ENCODE measurements around the gene AQP11.
"Not testable (repeated sequence)": the region's sequence is repeated elsewhere in the genome, so short reads cannot be mapped to it uniquely, and the experiment has no call there.

The AQP11 gene

GRCh38 chr11:77589521-77590193 lies at the start of gene AQP11:
Gene AQP11 (plus strand): TSS chr11:77589953. CDS start chr11:77589993, 40 bp downstream.
- DNase-seq: peak; percentile 86

- DNase-seq: no peak
Observed at GRCh38 chr11:77542296-77542695, 47.5 kb upstream of the AQP11 start.

GRCh38 chr11:77547047-77547836 lies 42.5 kb upstream of the AQP11 start:
- no peak for DNase-seq

- DNase-seq: peak; percentile 56
Observed at GRCh38 chr11:77547863-77548551, 41.7 kb upstream of the AQP11 start.

GRCh38 chr11:77548552-77549445 lies 41.0 kb upstream of the AQP11 start:
- no peak for DNase-seq

- not testable (repeated sequence) for DNase-seq
Observed at GRCh38 chr11:77551426-77551825, 38.3 kb upstream of the AQP11 start.

- no peak for DNase-seq
Observed at GRCh38 chr11:77557553-77557952, 32.2 kb upstream of the AQP11 start.

GRCh38 chr11:77558380-77558779 lies 31.4 kb upstream of the AQP11 start:
- no peak for DNase-seq

- no peak for DNase-seq
Observed at GRCh38 chr11:77559686-77560401, 29.9 kb upstream of the AQP11 start.

- no peak for DNase-seq
Observed at GRCh38 chr11:77560605-77561004, 29.1 kb upstream of the AQP11 start.

- no peak for DNase-seq
Observed at GRCh38 chr11:77561257-77561656, 28.5 kb upstream of the AQP11 start.

GRCh38 chr11:77568306-77568705 lies 21.4 kb upstream of the AQP11 start:
- DNase-seq: no peak

GRCh38 chr11:77568916-77569675 lies 20.7 kb upstream of the AQP11 start:
- DNase-seq: no peak

GRCh38 chr11:77569676-77570070 lies 20.1 kb upstream of the AQP11 start:
- DNase-seq: no peak

GRCh38 chr11:77570896-77571295 lies 18.9 kb upstream of the AQP11 start:
- DNase-seq: not testable (repeated sequence)

GRCh38 chr11:77575428-77575827 lies 14.3 kb upstream of the AQP11 start:
- not testable (repeated sequence) for DNase-seq

- no peak for DNase-seq
Observed at GRCh38 chr11:77580712-77581337, 8.9 kb upstream of the AQP11 start.

GRCh38 chr11:77589181-77589520 lies 602 bp upstream of the AQP11 start:
- no peak for DNase-seq

- DNase-seq: peak; percentile 68
Observed at GRCh38 chr11:77590194-77590782, 535 bp downstream of the AQP11 start.

- DNase-seq: no peak
Observed at GRCh38 chr11:77592727-77593126, 3.0 kb downstream of the AQP11 start.

Data from DMS79 (cell line).